CD4-positive, alpha-beta T cell treated with Interleukin-4 for 4 hours (primary cell): ENCODE data around the gene SPTSSA.
"Not testable (repeated sequence)": the region's sequence is repeated elsewhere in the genome, so short reads cannot be mapped to it uniquely, and the experiment has no call there.

Experiments
- DNase-seq: peaks from one replicate; pipeline ENCODE4 v3.0.0-alpha.2; 2020

Gene SPTSSA

GRCh38 chr14:34462132-34462893, at the start of gene SPTSSA:
TSS of gene SPTSSA (minus strand) at chr14:34462240. CDS start at chr14:34462207, 33 bp downstream.
- peak; percentile 84 for DNase-seq

GRCh38 chr14:34507884-34508283, 45.8 kb upstream of the SPTSSA start:
- no peak for DNase-seq

- no peak for DNase-seq
These were observed 45.4 kb upstream of the SPTSSA start for GRCh38 chr14:34507459-34507858.

GRCh38 chr14:34505124-34505491, 43.1 kb upstream of the SPTSSA start:
- DNase-seq: not testable (repeated sequence)

- DNase-seq: not testable (repeated sequence)
These were observed 42.0 kb upstream of the SPTSSA start for GRCh38 chr14:34504027-34504426.

GRCh38 chr14:34502545-34503225, 40.6 kb upstream of the SPTSSA start:
- no peak for DNase-seq

- no peak for DNase-seq
These were observed 40.0 kb upstream of the SPTSSA start for GRCh38 chr14:34502001-34502400.

- DNase-seq: no peak
These were observed 39.1 kb upstream of the SPTSSA start for GRCh38 chr14:34501004-34501580.

GRCh38 chr14:34498684-34499412, 36.8 kb upstream of the SPTSSA start:
- no peak for DNase-seq

- DNase-seq: no peak
These were observed 34.9 kb upstream of the SPTSSA start for GRCh38 chr14:34496679-34497513.

- DNase-seq: no peak
These were observed 34.1 kb upstream of the SPTSSA start for GRCh38 chr14:34496007-34496678.

- DNase-seq: no peak
These were observed 27.3 kb upstream of the SPTSSA start for GRCh38 chr14:34489324-34489723.

GRCh38 chr14:34488528-34488927, 26.5 kb upstream of the SPTSSA start:
- no peak for DNase-seq

- DNase-seq: no peak
These were observed 22.7 kb upstream of the SPTSSA start for GRCh38 chr14:34484726-34485125.

GRCh38 chr14:34482463-34482862, 20.4 kb upstream of the SPTSSA start:
- no peak for DNase-seq

GRCh38 chr14:34479694-34480093, 17.7 kb upstream of the SPTSSA start:
- no peak for DNase-seq

GRCh38 chr14:34478261-34478660, 16.2 kb upstream of the SPTSSA start:
- DNase-seq: no peak

GRCh38 chr14:34476036-34476435, 14.0 kb upstream of the SPTSSA start:
- not testable (repeated sequence) for DNase-seq

- no peak for DNase-seq
These were observed 13.1 kb upstream of the SPTSSA start for GRCh38 chr14:34475163-34475562.

GRCh38 chr14:34474187-34474679, 12.2 kb upstream of the SPTSSA start:
- DNase-seq: no peak

GRCh38 chr14:34472706-34473279, 10.8 kb upstream of the SPTSSA start:
- no peak for DNase-seq
